SK-N-SH treated with all-trans-retinoic acid at 6 μM for 48 hours (cell line): ENCODE results near the gene PRX.

Experiments used
- BACH2 ChIP-seq: fragments of 250-450 bp; sonication (Bioruptor Pico); IDR thresholded peaks from 2 replicates; pipeline ENCODE4 v1.9.0; 2021; ENCODE audit warnings: mild to moderate bottlenecking, borderline replicate concordance
- OSR1 ChIP-seq: fragments of 250-450 bp; sonication (Bioruptor Pico); IDR thresholded peaks from 2 replicates; pipeline ENCODE4 v1.8.0; 2022; ENCODE audit warnings: moderate library complexity, mild to moderate bottlenecking, inconsistent platforms
- PPARA ChIP-seq: fragments of 250-450 bp; sonication (Bioruptor Pico); IDR thresholded peaks from 2 replicates; pipeline ENCODE4 v1.5.0; 2020; ENCODE audit warnings: mild to moderate bottlenecking, borderline replicate concordance
- SNAI2 ChIP-seq: fragments of 250-450 bp; sonication (Bioruptor Pico); IDR thresholded peaks from 2 replicates; pipeline ENCODE4 v1.5.0; 2020; ENCODE audit warnings: mild to moderate bottlenecking, moderate library complexity
- ZNF565 ChIP-seq: fragments of 450-650 bp; formaldehyde crosslinking; conservative IDR thresholded peaks from 2 replicates; pipeline ENCODE4 v1.5.0; 2020; ENCODE audit warnings: low read depth, mild to moderate bottlenecking, moderate library complexity
- ZNF70 ChIP-seq: fragments of 450-650 bp; formaldehyde crosslinking; IDR thresholded peaks from 2 replicates; pipeline ENCODE4 v1.5.0; 2020; ENCODE audit warnings: mild to moderate bottlenecking, moderate library complexity
- TF ChIP-seq, protein P1 (sequence below): fragments of 250-450 bp; sonication (Bioruptor Pico); IDR thresholded peaks from 2 replicates; pipeline ENCODE4 v1.8.0; 2020; ENCODE audit warnings: mild to moderate bottlenecking, moderate library complexity, borderline replicate concordance

DNA sequence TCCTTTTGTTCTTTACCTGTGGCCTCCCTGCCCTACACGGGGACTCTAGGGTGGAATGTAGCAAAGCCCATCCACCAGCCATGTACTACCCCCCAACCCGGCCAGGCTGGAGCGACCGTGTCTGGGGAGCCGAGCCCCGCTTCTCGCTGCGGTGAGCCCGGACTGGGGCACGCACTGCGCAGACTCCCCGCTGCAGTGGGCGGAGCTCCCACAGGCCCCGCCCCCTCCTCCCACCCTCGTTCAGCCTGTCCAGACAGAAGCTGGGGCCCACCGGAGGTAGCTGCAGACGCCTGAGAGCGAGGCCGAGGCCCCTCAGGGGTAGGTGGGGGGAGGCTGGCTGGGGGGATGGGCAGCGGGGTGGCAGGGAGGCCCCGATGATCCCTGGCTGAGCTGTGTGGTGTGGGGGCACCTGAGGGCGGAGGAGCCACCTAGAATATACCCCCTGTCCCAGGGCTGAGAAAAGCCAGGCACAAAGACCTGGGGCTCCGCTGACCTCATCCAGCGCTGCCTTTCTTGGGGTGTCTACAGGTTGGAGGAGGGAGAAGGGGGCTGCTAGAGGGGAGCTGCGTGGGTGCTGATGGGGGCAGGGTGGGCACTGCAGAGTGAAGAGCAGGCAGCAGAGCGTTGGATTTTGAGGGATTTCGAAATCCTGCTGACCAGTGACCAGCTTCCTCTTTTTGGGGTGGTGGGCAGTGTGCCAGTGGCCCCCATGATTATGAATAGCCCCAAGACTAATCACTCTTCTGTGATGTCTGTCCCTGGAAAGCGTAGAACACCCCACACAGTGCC lies 47.4 kb downstream of the PRX start:
- TF ChIP-seq, protein P1, sequence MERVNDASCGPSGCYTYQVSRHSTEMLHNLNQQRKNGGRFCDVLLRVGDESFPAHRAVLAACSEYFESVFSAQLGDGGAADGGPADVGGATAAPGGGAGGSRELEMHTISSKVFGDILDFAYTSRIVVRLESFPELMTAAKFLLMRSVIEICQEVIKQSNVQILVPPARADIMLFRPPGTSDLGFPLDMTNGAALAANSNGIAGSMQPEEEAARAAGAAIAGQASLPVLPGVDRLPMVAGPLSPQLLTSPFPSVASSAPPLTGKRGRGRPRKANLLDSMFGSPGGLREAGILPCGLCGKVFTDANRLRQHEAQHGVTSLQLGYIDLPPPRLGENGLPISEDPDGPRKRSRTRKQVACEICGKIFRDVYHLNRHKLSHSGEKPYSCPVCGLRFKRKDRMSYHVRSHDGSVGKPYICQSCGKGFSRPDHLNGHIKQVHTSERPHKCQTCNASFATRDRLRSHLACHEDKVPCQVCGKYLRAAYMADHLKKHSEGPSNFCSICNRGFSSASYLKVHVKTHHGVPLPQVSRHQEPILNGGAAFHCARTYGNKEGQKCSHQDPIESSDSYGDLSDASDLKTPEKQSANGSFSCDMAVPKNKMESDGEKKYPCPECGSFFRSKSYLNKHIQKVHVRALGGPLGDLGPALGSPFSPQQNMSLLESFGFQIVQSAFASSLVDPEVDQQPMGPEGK (CRISPR knock-in tag) = no peak
- no peak for TF ChIP-seq ZNF565 (CRISPR knock-in tag)
- TF ChIP-seq SNAI2 = no peak
- TF ChIP-seq ZNF70 (CRISPR knock-in tag) = no peak
- no peak for TF ChIP-seq OSR1
- no peak for TF ChIP-seq PPARA (CRISPR knock-in tag)
- TF ChIP-seq BACH2 = no peak
